Ascending aorta (tissue), 2 donors: ENCODE results near the gene BMP7. TPM values are rescaled to one million over a fixed set of nuclear protein-coding genes. Genes with fewer than 3 reads are reported as not detected.

Source experiments
- DNase-seq, 2 donors: peaks; one replicate each; pipeline ENCODE4 v3.0.0-alpha.2; 2019; ENCODE audit warnings: low spot score in 2 of 2
- H3K27ac ChIP-seq, 2 donors: fragments of 200-600 bp; sonication (generic); one replicate each; pipeline ENCODE4 v1.5.1; 2016 to 2017; ENCODE audit warnings: mild to moderate bottlenecking in 1 of 2
- H3K27me3 ChIP-seq: fragments of 200-600 bp; sonication (generic); one replicate; pipeline ENCODE4 v1.5.1; 2017
- H3K36me3 ChIP-seq, 2 donors: fragments of 200-600 bp; sonication (generic); one replicate each; pipeline ENCODE4 v1.5.1; 2016
- H3K4me1 ChIP-seq, 2 donors: fragments of 200-600 bp; sonication (generic); one replicate each; pipeline ENCODE4 v1.5.1; 2016 to 2017; ENCODE audit warnings: mild to moderate bottlenecking in 1 of 2
- H3K4me3 ChIP-seq, 2 donors: fragments of 200-600 bp; sonication (generic); one replicate each; pipeline ENCODE4 v1.5.1; 2016 to 2017; ENCODE audit warnings: mild to moderate bottlenecking in 1 of 2
- H3K9me3 ChIP-seq, 2 donors: fragments of 200-600 bp; sonication (generic); one replicate each; pipeline ENCODE4 v1.5.1; 2016
- CTCF ChIP-seq, 3 experiments: fragments of 200-600 bp in 2 of 3; fragments of 450-650 bp in 1 of 3; sonication (generic) in 2 of 3; IDR thresholded peaks; one replicate each; pipeline ENCODE4 v1.5.1; 2016 to 2019; ENCODE audit warnings: antibody characterized with exemption in 3 of 3, mild to moderate bottlenecking in 1 of 3, moderate library complexity in 1 of 3
- intact Hi-C: fragments of 100-400 bp; cut with DNase I; formaldehyde crosslinking; loops from one replicate; pipeline ENCODE4 v1.15.1; 2023
- total RNA-seq: library from RNA; depleted of rRNA; stranded (reverse); fragments of >200 nt; gene quantifications from one replicate; pipeline ENCODE4 v1.1.0, GENCODE V29; 2016

BMP7 gene
- total RNA-seq, 1 donor from 2014 or later: not detected

GRCh38 chr20:57238089-57238488, 28.4 kb downstream of the BMP7 start:
- intact Hi-C loops: no loop called here
- Histone ChIP-seq H3K27me3 (no peaks in the 10 kb centered on the region), H3K4me1 (no peaks in the 10 kb centered on the region), H3K36me3 (no peaks in the 10 kb centered on the region), H3K9me3 (no peaks in the 10 kb centered on the region), H3K4me3 (no peak overlapping the region), H3K27ac (no peak overlapping the region)
- no peak for DNase-seq
- no peak for TF ChIP-seq CTCF (IDR thresholded peaks at IDR 0.05)

- Histone ChIP-seq H3K9me3 (no peaks in the 10 kb centered on the region), H3K4me3 (no peak overlapping the region), H3K4me1 (no peaks in the 10 kb centered on the region), H3K27me3 (no peaks in the 10 kb centered on the region), H3K27ac (no peak overlapping the region), H3K36me3 (no peaks in the 10 kb centered on the region)
- no peak for DNase-seq
- no peak for TF ChIP-seq CTCF (IDR thresholded peaks at IDR 0.05)
- intact Hi-C loops: no loop called here
Measured at GRCh38 chr20:57237585-57237953, 28.9 kb downstream of the BMP7 start.

- Histone ChIP-seq H3K27ac (no peak overlapping the region), H3K9me3 (no peaks in the 10 kb centered on the region), H3K4me1 (no peaks in the 10 kb centered on the region), H3K36me3 (no peaks in the 10 kb centered on the region), H3K27me3 (no peaks in the 10 kb centered on the region), H3K4me3 (no peak overlapping the region)
- DNase-seq: no peak
- TF ChIP-seq CTCF (IDR thresholded peaks at IDR 0.05): no peak
- intact Hi-C loops: no loop called here
Measured at GRCh38 chr20:57236813-57237584, 29.4 kb downstream of the BMP7 start.

GRCh38 chr20:57234556-57235251, 31.7 kb downstream of the BMP7 start:
- no peaks in the 10 kb centered on the region for H3K27me3 ChIP-seq
- intact Hi-C loops: no loop called here

GRCh38 chr20:57231951-57232428, 34.5 kb downstream of the BMP7 start:
- intact Hi-C loops: no loop called here
- no peaks in the 10 kb centered on the region for H3K4me1 ChIP-seq
- no peaks in the 10 kb centered on the region for H3K36me3 ChIP-seq
- no peak overlapping the region for H3K4me3 ChIP-seq
- no peaks in the 10 kb centered on the region for H3K27me3 ChIP-seq
- no peak for TF ChIP-seq CTCF (IDR thresholded peaks at IDR 0.05)
- no peaks in the 10 kb centered on the region for H3K9me3 ChIP-seq
- no peak overlapping the region for H3K27ac ChIP-seq
- DNase-seq: no peak

More at GRCh38 chr20:57234556-57235251, 31.7 kb downstream of the BMP7 start:
- no peaks in the 10 kb centered on the region for H3K4me1 ChIP-seq
- no peak for DNase-seq
- H3K27ac ChIP-seq: no peak overlapping the region
- H3K9me3 ChIP-seq: no peaks in the 10 kb centered on the region
- H3K36me3 ChIP-seq: no peaks in the 10 kb centered on the region
- TF ChIP-seq CTCF (IDR thresholded peaks at IDR 0.05): no peak
- no peak overlapping the region for H3K4me3 ChIP-seq
